GM12892 (cell line): Measurements from ENCODE around the gene FOXK2.
"Not testable (repeated sequence)": the region's sequence is repeated elsewhere in the genome, so short reads cannot be mapped to it uniquely, and the experiment has no call there.

Experiments used
- DNase-seq: peaks from one replicate; pipeline ENCODE4 v3.0.0; 2011; ENCODE audit not compliant: insufficient read length
- FAIRE-seq: peaks from 2 replicates; lab custom pipeline; 2011; peaks lifted over from hg19 to GRCh38; lab: Jason Lieb, UNC
- POLR2A ChIP-seq: IDR thresholded peaks from 2 replicates; pipeline ENCODE4 v1.6.1; 2011; ENCODE audit warnings: low read depth, low read length, control low read depth
- POLR2AphosphoS5 ChIP-seq: IDR thresholded peaks from 2 replicates; pipeline ENCODE4 v1.6.1; 2011; ENCODE audit warnings: low read depth, low read length, control low read depth
- TAF1 ChIP-seq: IDR thresholded peaks from 2 replicates; pipeline ENCODE4 v1.6.1; 2011; ENCODE audit warnings: low read depth, mild to moderate bottlenecking, control low read depth, low read length, borderline replicate concordance

Gene FOXK2

DNA sequence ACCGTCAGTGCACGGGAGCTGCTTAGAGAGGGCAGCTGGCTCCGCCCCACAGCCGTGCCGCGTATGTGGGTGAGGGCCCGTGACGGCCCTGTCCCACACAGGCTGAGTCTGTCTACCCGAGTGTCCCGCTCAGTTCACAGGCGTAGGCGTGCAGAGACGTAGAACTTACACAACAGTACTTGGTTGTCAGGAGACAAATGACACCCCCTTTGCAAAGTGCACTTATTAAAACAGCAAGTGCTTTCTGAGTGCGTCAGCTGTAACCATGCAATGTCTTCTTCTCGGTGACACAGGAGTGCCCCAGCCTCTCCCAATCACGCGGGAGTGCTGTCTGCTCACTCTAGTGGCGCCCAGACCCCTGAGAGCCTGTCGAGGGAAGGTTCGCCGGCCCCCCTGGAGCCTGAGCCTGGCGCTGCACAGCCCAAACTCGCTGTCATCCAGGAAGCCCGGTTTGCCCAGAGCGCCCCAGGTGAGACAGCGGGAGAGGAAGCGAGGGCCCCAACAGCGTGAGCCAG is 64.2 kb downstream of the FOXK2 start:
- DNase-seq = no peak
- TF ChIP-seq POLR2A (no peak), TAF1 (no peak), POLR2AphosphoS5 (no peak)
- no peak for FAIRE-seq

- DNase-seq = not testable (repeated sequence)
- FAIRE-seq = peak; percentile 100
Measured at GRCh38 chr17:82585935-82586575, 66.5 kb downstream of the FOXK2 start.

- DNase-seq (no peak), FAIRE-seq (no peak)
- no peak for TF ChIP-seq POLR2AphosphoS5
- no peak for TF ChIP-seq POLR2A
Measured at GRCh38 chr17:82586576-82587233, 67.2 kb downstream of the FOXK2 start.

GRCh38 chr17:82587234-82588086 is 67.9 kb downstream of the FOXK2 start:
- FAIRE-seq = no peak
- DNase-seq = no peak
- no peak for TF ChIP-seq POLR2AphosphoS5
- TF ChIP-seq POLR2A = no peak
- no peak for TF ChIP-seq TAF1

- DNase-seq = no peak
- FAIRE-seq = no peak
- TF ChIP-seq POLR2A = no peak
- no peak for TF ChIP-seq TAF1
- no peak for TF ChIP-seq POLR2AphosphoS5
Measured at GRCh38 chr17:82588266-82589175, 69.0 kb downstream of the FOXK2 start.

DNA sequence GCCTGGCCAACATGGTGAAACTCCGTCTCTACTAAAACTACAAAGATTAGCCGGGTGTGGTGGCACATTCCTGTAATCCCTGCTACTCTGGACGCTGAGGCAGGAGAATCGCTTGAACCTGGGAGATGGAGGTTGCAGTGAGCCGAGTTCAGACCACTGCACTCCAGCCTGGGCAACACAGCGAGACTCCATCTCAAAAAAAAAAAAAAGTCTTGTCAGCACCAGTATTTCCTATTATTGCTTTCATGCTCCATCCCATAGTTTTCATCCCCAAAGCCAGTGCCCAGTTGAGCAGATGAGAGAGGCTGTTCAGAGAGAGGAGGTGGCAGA is 70.3 kb downstream of the FOXK2 start:
- no peak for DNase-seq
- no peak for FAIRE-seq
- TF ChIP-seq TAF1 (no peak), POLR2A (no peak), POLR2AphosphoS5 (no peak)

- FAIRE-seq = no peak
- no peak for DNase-seq
- TF ChIP-seq POLR2AphosphoS5 (no peak), POLR2A (no peak), TAF1 (no peak)
Measured at GRCh38 chr17:82590216-82590615, 70.7 kb downstream of the FOXK2 start.

DNA sequence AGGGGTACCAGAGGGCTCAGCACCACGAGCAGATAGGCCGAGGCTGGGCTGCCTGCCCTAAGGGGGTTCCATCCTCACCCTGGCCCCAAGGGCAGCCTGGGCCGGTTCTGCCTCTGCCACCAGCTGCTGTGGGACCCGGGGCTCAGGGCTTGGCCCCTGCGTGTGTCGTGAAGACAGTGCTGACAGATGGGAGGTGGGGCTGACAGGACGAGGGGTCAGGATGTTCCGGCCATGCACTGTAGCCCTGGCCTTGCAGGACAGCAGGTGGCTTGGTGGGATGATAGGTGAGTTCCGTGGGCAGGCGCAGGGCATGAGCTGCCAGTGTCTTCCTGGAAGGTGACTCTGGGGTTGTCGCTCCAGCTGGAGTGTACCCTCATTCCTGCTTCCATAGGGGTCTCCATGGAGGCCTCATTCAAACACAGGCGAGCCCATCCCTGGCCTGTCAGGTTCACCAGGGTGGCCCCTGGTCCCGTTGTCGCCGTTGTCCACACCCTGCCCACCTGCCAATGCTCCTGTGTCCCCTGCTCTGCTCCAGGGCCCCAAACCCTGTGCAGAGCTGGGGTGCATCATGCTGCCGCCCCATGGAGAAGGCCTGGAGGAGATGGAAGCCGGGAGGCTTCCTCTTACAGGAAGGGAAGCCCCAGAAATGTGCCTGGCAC is 71.5 kb downstream of the FOXK2 start:
- TF ChIP-seq POLR2AphosphoS5 = no peak
- TF ChIP-seq TAF1 = no peak
- no peak for TF ChIP-seq POLR2A
- DNase-seq (no peak), FAIRE-seq (no peak)

- no peak for FAIRE-seq
- TF ChIP-seq POLR2A (no peak), POLR2AphosphoS5 (no peak), TAF1 (no peak)
- no peak for DNase-seq
Measured at GRCh38 chr17:82592289-82592766, 72.8 kb downstream of the FOXK2 start.
